Sigmoid colon (tissue), 7 donors: ENCODE results near the gene DOK6. TPM values are rescaled to one million over a fixed set of nuclear protein-coding genes. Genes with fewer than 3 reads are reported as not detected.

ENCODE experiments used
- DNase-seq: peaks from one replicate; pipeline ENCODE4 v3.0.0-alpha.2; 2019
- H3K27ac ChIP-seq, 4 donors: fragments of 200-600 bp; sonication (generic); one replicate each; pipeline ENCODE4 v1.5.1; 2016 to 2019; ENCODE audit warnings: mild to moderate bottlenecking in 1 of 4
- H3K27me3 ChIP-seq, 3 donors: fragments of 200-600 bp; sonication (generic); one replicate each; pipeline ENCODE4 v1.5.1; 2019; ENCODE audit warnings: mild to moderate bottlenecking in 1 of 3
- H3K36me3 ChIP-seq, 4 donors: fragments of 200-600 bp; sonication (generic); one replicate each; pipeline ENCODE4 v1.5.1; 2016 to 2019
- H3K4me1 ChIP-seq, 4 donors: fragments of 200-600 bp; sonication (generic); one replicate each; pipeline ENCODE4 v1.5.1; 2017 to 2019
- H3K4me3 ChIP-seq, 4 donors: fragments of 200-600 bp; sonication (generic); one replicate each; pipeline ENCODE4 v1.5.1; 2017 to 2019; ENCODE audit warnings: mild to moderate bottlenecking in 2 of 4, moderate library complexity in 1 of 4
- H3K9me3 ChIP-seq, 4 donors: fragments of 200-600 bp in 3 of 4; sonication (generic) in 3 of 4; one replicate each; pipeline versions ENCODE4 v1.5.1 to v1.6.1; 2013 to 2019
- EP300 ChIP-seq, 4 donors: sonication (generic); formaldehyde crosslinking; IDR thresholded peaks; one replicate each; pipeline ENCODE4 v1.6.1; 2017; ENCODE audit warnings: antibody characterized with exemption in 4 of 4
- POLR2A ChIP-seq, 2 donors: fragments of 450-650 bp; IDR thresholded peaks; one replicate each; pipeline ENCODE4 v1.6.1; 2016; ENCODE audit warnings: antibody characterized with exemption in 2 of 2, mild to moderate bottlenecking in 2 of 2, moderate library complexity in 2 of 2
- POLR2AphosphoS5 ChIP-seq, 4 donors: sonication (generic); formaldehyde crosslinking; IDR thresholded peaks; one replicate each; pipeline ENCODE4 v1.6.1; 2017; ENCODE audit warnings: antibody characterized with exemption in 4 of 4
- WGBS, 2 donors: extraction: QIAGEN DNeasy Blood & Tissue Kit; methylation state at CpG; one replicate each; pipeline ENCODE4 v1.1.7; 2013; 5-methylcytosine and 5-hydroxymethylcytosine counted together
- intact Hi-C: fragments of 100-400 bp; cut with DNase I; formaldehyde crosslinking; loops from one replicate; pipeline ENCODE4 v1.15.1; 2023
- polyA plus RNA-seq, 3 donors: library from polyadenylated mRNA; stranded (reverse); fragments of 200-250 nt; gene quantifications; one replicate each; pipeline ENCODE4 v1.2.3, GENCODE V29; 2013
- total RNA-seq, 4 donors: library from RNA; depleted of rRNA; stranded (reverse); fragments of >200 nt; gene quantifications; one replicate each; pipeline ENCODE4 v1.1.0, GENCODE V29; 2016
- TF ChIP-seq, protein P1 (sequence below), 4 experiments: fragments of 450-650 bp in 3 of 4; fragments of 200-600 bp in 1 of 4; IDR thresholded peaks; one replicate each; pipeline ENCODE4 v1.5.1; 2016 to 2019; ENCODE audit warnings: antibody characterized with exemption in 4 of 4, mild to moderate bottlenecking in 3 of 4, moderate library complexity in 2 of 4
- donor health status: healthy with polysubstance abuse.
- donor health status: Bipolar disorder and iron deficiency.
- donor health status: healthy.

The DOK6 gene
- total and polyA plus RNA-seq, 7 donors = under 0.01 to 1.9 (median 0.95) TPM

DNA sequence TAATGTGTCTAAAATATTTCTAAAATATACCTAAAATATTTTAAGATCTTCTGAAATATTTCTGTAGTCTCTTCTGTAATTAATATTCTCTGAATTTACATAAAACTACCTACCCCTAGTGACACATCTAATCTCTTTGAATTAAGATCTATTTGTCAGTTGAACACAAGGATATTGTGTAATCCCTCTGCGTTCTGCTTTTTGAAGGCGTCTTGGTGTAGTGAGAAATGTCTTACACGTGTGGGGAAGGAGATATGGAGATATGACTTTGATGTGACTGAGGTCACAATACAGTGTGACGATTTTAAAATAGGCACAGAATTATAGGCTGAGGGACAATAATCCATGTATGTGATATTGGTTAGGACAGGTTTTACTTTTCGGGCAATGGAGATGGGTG, 79.8 kb downstream of the DOK6 start:
- Histone ChIP-seq H3K36me3 (no peaks in the 10 kb centered on the region), H3K27me3 (no peaks in the 10 kb centered on the region), H3K9me3 (no peaks in the 10 kb centered on the region), H3K27ac (no peak overlapping the region), H3K4me3 (no peak overlapping the region), H3K4me1 (no peaks in the 10 kb centered on the region)
- intact Hi-C loops = no loop called here
- TF ChIP-seq POLR2AphosphoS5 (IDR thresholded peaks at IDR 0.05) (no peak), EP300 (IDR thresholded peaks at IDR 0.05) (no peak), POLR2A (IDR thresholded peaks at IDR 0.05) (no peak)
- TF ChIP-seq, protein P1, sequence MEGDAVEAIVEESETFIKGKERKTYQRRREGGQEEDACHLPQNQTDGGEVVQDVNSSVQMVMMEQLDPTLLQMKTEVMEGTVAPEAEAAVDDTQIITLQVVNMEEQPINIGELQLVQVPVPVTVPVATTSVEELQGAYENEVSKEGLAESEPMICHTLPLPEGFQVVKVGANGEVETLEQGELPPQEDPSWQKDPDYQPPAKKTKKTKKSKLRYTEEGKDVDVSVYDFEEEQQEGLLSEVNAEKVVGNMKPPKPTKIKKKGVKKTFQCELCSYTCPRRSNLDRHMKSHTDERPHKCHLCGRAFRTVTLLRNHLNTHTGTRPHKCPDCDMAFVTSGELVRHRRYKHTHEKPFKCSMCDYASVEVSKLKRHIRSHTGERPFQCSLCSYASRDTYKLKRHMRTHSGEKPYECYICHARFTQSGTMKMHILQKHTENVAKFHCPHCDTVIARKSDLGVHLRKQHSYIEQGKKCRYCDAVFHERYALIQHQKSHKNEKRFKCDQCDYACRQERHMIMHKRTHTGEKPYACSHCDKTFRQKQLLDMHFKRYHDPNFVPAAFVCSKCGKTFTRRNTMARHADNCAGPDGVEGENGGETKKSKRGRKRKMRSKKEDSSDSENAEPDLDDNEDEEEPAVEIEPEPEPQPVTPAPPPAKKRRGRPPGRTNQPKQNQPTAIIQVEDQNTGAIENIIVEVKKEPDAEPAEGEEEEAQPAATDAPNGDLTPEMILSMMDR (IDR thresholded peaks at IDR 0.05) = no peak
- 83 to 84% methylated on average over 5 of the region's 5 CpGs for WGBS, 2 donors
- no peak for DNase-seq

DNA sequence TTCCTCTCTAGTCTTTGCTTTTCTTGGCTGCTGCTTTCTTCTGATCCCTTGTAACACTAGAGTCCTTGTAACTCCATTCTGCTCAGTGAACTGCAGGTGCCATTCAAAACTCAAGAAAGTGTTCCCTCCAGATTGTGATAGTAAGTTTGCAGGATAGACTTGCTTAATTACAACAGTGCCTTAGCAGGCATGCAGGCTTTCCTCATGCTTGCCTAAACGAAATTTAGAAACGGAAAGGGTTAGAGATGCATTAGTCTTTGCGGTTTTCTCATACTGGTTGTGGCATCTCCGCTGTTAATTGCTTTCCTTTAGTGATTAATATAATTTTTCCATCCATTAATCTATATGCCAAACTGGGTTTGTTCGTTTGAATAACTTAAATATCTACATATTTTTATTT, 82.9 kb downstream of the DOK6 start:
- TF ChIP-seq EP300 (IDR thresholded peaks at IDR 0.05) = no peak
- TF ChIP-seq, protein P1 (IDR thresholded peaks at IDR 0.05) = no peak
- TF ChIP-seq POLR2A (IDR thresholded peaks at IDR 0.05) = no peak
- TF ChIP-seq POLR2AphosphoS5 (IDR thresholded peaks at IDR 0.05) = no peak
- intact Hi-C loops = no loop called here
- Histone ChIP-seq H3K4me1 (no peaks in the 10 kb centered on the region), H3K4me3 (no peak overlapping the region), H3K27me3 (no peaks in the 10 kb centered on the region), H3K27ac (no peak overlapping the region), H3K9me3 (no peaks in the 10 kb centered on the region), H3K36me3 (no peaks in the 10 kb centered on the region)
- WGBS, 2 donors = 73 to 83% methylated on average over 5 of the region's 5 CpGs
- no peak for DNase-seq

DNA sequence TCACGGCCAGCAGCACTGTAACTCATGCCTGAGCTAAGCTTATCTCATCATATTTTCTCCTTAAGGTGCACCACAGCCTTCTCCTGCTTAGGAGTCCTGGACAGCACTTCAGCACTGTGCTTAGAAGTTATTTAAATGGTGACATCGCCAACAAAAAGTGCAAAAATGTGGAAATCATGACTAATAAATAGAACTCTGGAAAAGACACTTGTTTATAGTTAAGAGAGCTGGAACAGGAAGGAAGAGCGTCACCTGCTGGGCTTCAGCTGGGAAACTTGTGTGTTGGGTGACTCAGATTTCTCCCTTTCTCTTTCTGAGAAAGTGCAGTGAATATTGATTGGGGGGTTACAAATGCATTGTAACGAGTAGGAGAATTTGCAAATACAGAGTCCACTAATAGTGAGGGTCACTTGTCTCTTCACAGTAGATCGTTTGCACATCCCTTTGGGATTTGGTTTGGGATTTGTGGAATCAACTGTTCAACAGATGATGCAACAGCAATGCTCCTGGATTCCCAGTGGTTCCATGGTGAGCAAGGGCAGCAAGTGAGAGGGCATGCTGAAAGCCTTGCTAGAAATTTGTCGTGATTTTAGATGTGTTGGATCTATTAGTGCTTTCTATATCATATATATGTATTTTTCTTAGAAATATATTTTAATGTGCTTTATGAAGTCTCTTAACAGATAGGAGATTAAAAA, 84.2 kb downstream of the DOK6 start:
- H3K9me3 ChIP-seq = no peaks in the 10 kb centered on the region
- H3K4me3 ChIP-seq = no peak overlapping the region
- no peaks in the 10 kb centered on the region for H3K36me3 ChIP-seq
- no peaks in the 10 kb centered on the region for H3K4me1 ChIP-seq
- TF ChIP-seq, protein P1 (IDR thresholded peaks at IDR 0.05) = no peak
- TF ChIP-seq POLR2AphosphoS5 (IDR thresholded peaks at IDR 0.05) = no peak
- no peak for TF ChIP-seq POLR2A (IDR thresholded peaks at IDR 0.05)
- TF ChIP-seq EP300 (IDR thresholded peaks at IDR 0.05) = no peak
- WGBS, 2 donors = 48 to 71% methylated on average over 6 of the region's 6 CpGs
- H3K27me3 ChIP-seq = no peaks in the 10 kb centered on the region
- no peak overlapping the region for H3K27ac ChIP-seq
- no peak for DNase-seq
- intact Hi-C loops = no loop called here

DNA sequence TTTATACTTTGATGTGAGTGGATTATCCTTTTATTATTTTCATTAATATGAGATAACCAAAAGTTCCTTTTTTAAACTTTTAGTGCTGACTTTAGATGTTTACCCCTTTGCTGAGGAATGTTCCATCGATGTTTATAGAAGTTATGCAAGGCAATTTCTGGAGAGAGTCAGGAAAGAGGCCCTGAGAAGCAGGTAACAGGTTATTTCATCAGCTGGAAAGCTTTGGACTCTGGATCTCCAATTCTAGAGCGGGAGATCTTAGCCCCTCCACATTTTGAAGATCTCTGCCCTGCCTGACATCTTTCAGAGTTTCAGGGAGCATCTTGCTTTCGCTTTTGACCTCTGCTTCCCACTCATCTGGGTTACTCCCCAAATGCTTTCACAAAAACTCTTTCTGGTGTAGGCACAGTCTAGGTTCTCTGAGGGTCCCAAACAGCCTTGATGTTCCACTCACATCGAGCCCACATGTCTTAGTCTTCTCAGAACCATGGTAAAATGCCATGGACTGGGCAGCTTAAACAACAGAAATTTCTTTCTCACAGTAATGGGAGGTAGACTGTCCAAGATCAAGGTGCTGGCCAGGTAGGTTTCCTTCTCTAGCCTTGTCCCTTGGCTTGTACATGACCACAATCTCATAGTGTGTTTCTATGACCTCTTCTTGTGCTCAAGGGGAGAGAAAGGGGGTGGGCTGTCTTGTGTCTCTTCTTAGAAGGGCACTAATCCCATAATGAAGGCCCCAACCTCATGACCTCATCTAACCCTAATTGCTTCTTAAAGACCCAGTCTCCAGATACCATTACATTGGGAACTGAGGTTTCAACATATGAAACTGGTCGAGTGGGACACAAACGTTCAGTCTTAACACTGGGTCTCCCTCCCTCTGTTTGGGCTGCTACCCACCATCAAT, 87.1 kb downstream of the DOK6 start:
- Histone ChIP-seq H3K27ac (no peak overlapping the region), H3K9me3 (no peaks in the 10 kb centered on the region), H3K4me1 (peaks cover 0 to 7% (median 0%) of the 10 kb centered on the region in 4 donors), H3K36me3 (no peaks in the 10 kb centered on the region), H3K4me3 (no peak overlapping the region), H3K27me3 (no peaks in the 10 kb centered on the region)
- no peak for TF ChIP-seq EP300 (IDR thresholded peaks at IDR 0.05)
- TF ChIP-seq, protein P1 (IDR thresholded peaks at IDR 0.05) = no peak
- TF ChIP-seq POLR2AphosphoS5 (IDR thresholded peaks at IDR 0.05) = no peak
- TF ChIP-seq POLR2A (IDR thresholded peaks at IDR 0.05) = no peak
- 62 to 85% methylated on average over 6 of the region's 6 CpGs for WGBS, 2 donors
- intact Hi-C loops = no loop called here
- no peak for DNase-seq
